Fibroblast of mammary gland (primary cell): ENCODE data around the gene CAPN2.

Experiments
- DNase-seq: peaks from one replicate; pipeline ENCODE4 v3.0.0-alpha.2; 2010; ENCODE audit warnings: low read depth
- H3K4me3 ChIP-seq: 2 replicates; pipeline ENCODE4 v1.5.1; 2011; ENCODE audit warnings: low read depth, mild to moderate bottlenecking, low read length, moderate library complexity; ENCODE audit not compliant: control insufficient read depth
- TF ChIP-seq, protein P1 (sequence below): conservative IDR thresholded peaks from 2 replicates; pipeline ENCODE4 v1.5.1; 2011; ENCODE audit warnings: low read depth, low read length, inconsistent platforms; ENCODE audit not compliant: control insufficient read depth, insufficient read depth

Gene CAPN2

GRCh38 chr1:223669003-223669795 lies 43.1 kb upstream of the CAPN2 start:
- TF ChIP-seq, protein P1, sequence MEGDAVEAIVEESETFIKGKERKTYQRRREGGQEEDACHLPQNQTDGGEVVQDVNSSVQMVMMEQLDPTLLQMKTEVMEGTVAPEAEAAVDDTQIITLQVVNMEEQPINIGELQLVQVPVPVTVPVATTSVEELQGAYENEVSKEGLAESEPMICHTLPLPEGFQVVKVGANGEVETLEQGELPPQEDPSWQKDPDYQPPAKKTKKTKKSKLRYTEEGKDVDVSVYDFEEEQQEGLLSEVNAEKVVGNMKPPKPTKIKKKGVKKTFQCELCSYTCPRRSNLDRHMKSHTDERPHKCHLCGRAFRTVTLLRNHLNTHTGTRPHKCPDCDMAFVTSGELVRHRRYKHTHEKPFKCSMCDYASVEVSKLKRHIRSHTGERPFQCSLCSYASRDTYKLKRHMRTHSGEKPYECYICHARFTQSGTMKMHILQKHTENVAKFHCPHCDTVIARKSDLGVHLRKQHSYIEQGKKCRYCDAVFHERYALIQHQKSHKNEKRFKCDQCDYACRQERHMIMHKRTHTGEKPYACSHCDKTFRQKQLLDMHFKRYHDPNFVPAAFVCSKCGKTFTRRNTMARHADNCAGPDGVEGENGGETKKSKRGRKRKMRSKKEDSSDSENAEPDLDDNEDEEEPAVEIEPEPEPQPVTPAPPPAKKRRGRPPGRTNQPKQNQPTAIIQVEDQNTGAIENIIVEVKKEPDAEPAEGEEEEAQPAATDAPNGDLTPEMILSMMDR = no peak
- H3K4me3 ChIP-seq = no peak overlapping the region
- DNase-seq = no peak

GRCh38 chr1:223670458-223671159 lies 41.7 kb upstream of the CAPN2 start:
- no peak overlapping the region for H3K4me3 ChIP-seq
- DNase-seq = peak; percentile 50
- TF ChIP-seq, protein P1 = peak; percentile 60

DNA sequence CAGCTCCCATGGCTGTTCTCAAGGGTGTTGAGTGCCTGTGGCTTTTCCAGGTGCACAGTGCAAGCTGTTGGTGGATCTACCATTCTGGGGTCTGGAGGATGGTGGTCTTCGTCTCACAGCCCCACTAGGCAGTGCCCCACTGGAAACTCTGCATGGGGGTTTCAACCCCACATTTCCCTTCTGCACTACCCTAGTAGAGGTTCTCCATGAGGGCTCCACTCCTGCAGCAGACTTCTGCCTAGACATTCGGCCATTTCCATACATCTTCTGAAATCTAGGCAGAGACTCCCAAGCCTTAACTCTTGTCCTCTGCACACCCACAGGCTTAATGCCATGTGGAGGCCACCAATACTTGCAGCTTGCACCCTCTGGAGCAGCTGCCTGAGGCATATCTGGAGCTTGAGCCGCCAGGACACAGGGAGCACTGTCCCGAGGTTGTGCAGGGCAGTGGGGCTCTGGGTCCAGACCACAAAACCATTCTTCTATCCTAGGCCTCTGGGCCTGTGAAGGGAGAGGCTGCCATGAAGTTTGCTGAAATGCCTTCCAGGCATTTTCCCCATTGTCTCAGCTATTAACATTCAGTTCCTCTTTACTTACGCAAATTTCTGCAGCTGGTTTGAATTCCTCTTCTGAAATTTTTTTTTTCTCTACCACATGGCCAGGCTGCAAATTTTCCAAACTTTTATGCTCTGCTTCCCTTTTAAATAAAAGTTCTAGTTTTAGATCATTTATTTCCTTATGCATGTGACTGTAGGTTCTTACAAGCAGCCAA lies 38.0 kb upstream of the CAPN2 start:
- no peak overlapping the region for H3K4me3 ChIP-seq
- DNase-seq = no peak
- TF ChIP-seq, protein P1 = no peak

GRCh38 chr1:223678841-223679240 lies 33.5 kb upstream of the CAPN2 start:
- TF ChIP-seq, protein P1 = no peak
- no peak overlapping the region for H3K4me3 ChIP-seq
- DNase-seq = no peak

DNA sequence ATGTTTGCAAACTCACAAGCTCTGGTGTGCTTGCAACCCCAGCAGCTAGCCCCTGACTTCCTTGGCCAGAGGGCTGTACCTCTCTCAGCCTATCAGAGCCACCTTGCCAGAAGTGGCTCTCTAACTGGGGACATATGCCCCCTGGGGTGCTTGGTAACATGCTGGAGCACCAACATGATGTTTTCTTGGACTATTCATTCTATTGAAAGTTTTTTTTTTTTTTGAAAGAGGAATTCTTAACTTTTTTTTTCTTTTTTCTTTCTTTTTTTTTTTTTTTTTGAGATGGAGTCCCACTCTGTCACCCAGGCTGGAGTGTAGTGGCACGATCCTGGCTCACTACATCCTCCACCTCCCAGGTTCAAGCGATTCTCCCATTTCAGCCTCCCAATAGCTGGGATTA lies 32.2 kb upstream of the CAPN2 start:
- no peak for DNase-seq
- no peak overlapping the region for H3K4me3 ChIP-seq
- TF ChIP-seq, protein P1 = no peak

- no peak for DNase-seq
- H3K4me3 ChIP-seq = no peak overlapping the region
- TF ChIP-seq, protein P1 = no peak
Observed at GRCh38 chr1:223682502-223682901, 29.8 kb upstream of the CAPN2 start.
